K562 (cell line): ENCODE data around the gene RSBN1L. TPM values are rescaled to one million over a fixed set of nuclear protein-coding genes. Genes with fewer than 3 reads are reported as not detected.
A peak's percentile ranks its signal among the peaks of the same experiment; 100 is the strongest.

ENCODE experiments used
- FOXJ2 ChIP-seq: fragments of 200-800 bp; sonication (Bioruptor generic); IDR thresholded peaks from 2 replicates; pipeline ENCODE4 v1.6.1; 2016; ENCODE audit warnings: missing genetic modification characterization, missing compliant biosample characterization
- GATAD2B ChIP-seq: fragments of 450-650 bp; IDR thresholded peaks from 2 replicates; pipeline ENCODE4 v1.6.1; 2017; ENCODE audit warnings: mild to moderate bottlenecking, borderline replicate concordance
- HSF4 ChIP-seq: fragments of 250-450 bp; sonication (Bioruptor Pico); IDR thresholded peaks from 2 replicates; pipeline ENCODE4 v2.1.2; 2022; ENCODE audit warnings: mild to moderate bottlenecking, moderate library complexity, borderline replicate concordance
- KAT7 ChIP-seq: sonication (generic); formaldehyde crosslinking; IDR thresholded peaks from 2 replicates; pipeline ENCODE4 v1.8.0; 2022; ENCODE audit warnings: missing genetic modification reagents, mild to moderate bottlenecking, borderline replicate concordance
- KDM1A ChIP-seq, 2 experiments: fragments of 450-650 bp; IDR thresholded peaks; 2 replicates each; pipeline ENCODE4 v1.6.1; 2016; ENCODE audit warnings: mild to moderate bottlenecking in 2 of 2
- KHSRP ChIP-seq: fragments of 450-650 bp; IDR thresholded peaks from 2 replicates; pipeline ENCODE4 v1.6.1; 2017
- MEF2A ChIP-seq: IDR thresholded peaks from 2 replicates; pipeline ENCODE4 v1.6.1; 2011; ENCODE audit warnings: low read depth, mild to moderate bottlenecking, low read length, moderate library complexity; ENCODE audit not compliant: control insufficient read depth
- MTA2 ChIP-seq: fragments of 450-650 bp; IDR thresholded peaks from 2 replicates; pipeline ENCODE4 v1.6.1; 2016; ENCODE audit warnings: low read depth
- SMC3 ChIP-seq: conservative IDR thresholded peaks from 2 replicates; pipeline ENCODE4 v1.6.1; 2011; ENCODE audit warnings: low read depth, low read length, improper control_type of control experiment; ENCODE audit not compliant: insufficient read depth
- SRSF3 ChIP-seq: fragments of 200-400 bp; formaldehyde crosslinking; IDR thresholded peaks from 2 replicates; pipeline ENCODE4 v1.6.1; 2016; ENCODE audit warnings: mild to moderate bottlenecking, low read length, moderate library complexity; ENCODE audit not compliant: insufficient read depth
- TBL1XR1 ChIP-seq, 2 experiments: IDR thresholded peaks; 2 replicates each; pipeline ENCODE4 v1.6.1; 2012; ENCODE audit warnings: improper control_type of control experiment in 2 of 2, low read length in 2 of 2, mild to moderate bottlenecking in 1 of 2
- TOE1 ChIP-seq, 2 experiments: fragments of 450-650 bp in 1 of 2; sonication (generic) in 1 of 2; formaldehyde crosslinking in 1 of 2; IDR thresholded peaks; 2 replicates each; pipeline versions ENCODE4 v1.7.1 to v1.8.0; 2016 to 2022; ENCODE audit warnings: borderline replicate concordance in 2 of 2, mild to moderate bottlenecking in 2 of 2, antibody characterized with exemption in 1 of 2, inconsistent platforms in 1 of 2, low read depth in 1 of 2, missing genetic modification reagents in 1 of 2, moderate library complexity in 1 of 2
- ZNF124 ChIP-seq: sonication (generic); formaldehyde crosslinking; IDR thresholded peaks from 2 replicates; pipeline ENCODE4 v1.8.1; 2022; ENCODE audit warnings: missing genetic modification reagents
- ZNF212 ChIP-seq: fragments of 450-650 bp; formaldehyde crosslinking; IDR thresholded peaks from 2 replicates; pipeline ENCODE4 v1.4.0; 2020; ENCODE audit warnings: mild to moderate bottlenecking
- ZSCAN32 ChIP-seq: fragments of 450-650 bp; formaldehyde crosslinking; IDR thresholded peaks from 2 replicates; pipeline ENCODE4 v1.4.0; 2020; ENCODE audit warnings: mild to moderate bottlenecking, moderate library complexity
- polyA plus RNA-seq, 8 experiments: library from polyadenylated mRNA; depleted of rRNA in 4 of 8; stranded (reverse) in 5 of 8; unstranded in 3 of 8; fragments of >200 nt; fragmentation: Nextera tagmentation in 2 of 8; fragmentation: Illumina TruSeq in 1 of 8; extraction: Ambion mirVana in 2 of 8; extraction: Trizol in 1 of 8; gene quantifications; 2 replicates each; pipeline versions ENCODE4 v1.2.1 to v1.2.3, GENCODE V29; 2011 to 2014; ENCODE audit warnings: inconsistent platforms in 1 of 8, missing spikeins in 1 of 8
- total RNA-seq, 7 experiments: library from RNA; depleted of rRNA in 6 of 7; stranded (reverse); fragments of >200 nt in 6 of 7; fragmentation: Illumina TruSeq in 2 of 7; extraction: Trizol in 2 of 7; gene quantifications; 2 replicates each; pipeline versions ENCODE4 v1.2.1 to v1.2.3, GENCODE V29; 2011 to 2021; ENCODE audit warnings: low replicate concordance in 1 of 7
- TF ChIP-seq, protein P1 (sequence below), 3 experiments: IDR thresholded peaks in 2 of 3; conservative IDR thresholded peaks in 1 of 3; 2 replicates each; pipeline ENCODE4 v1.5.1; 2011 to 2012; ENCODE audit warnings: low read length in 3 of 3, mild to moderate bottlenecking in 3 of 3, control low read depth in 2 of 3, improper control_type of control experiment in 1 of 3, inconsistent platforms in 1 of 3, low read depth in 1 of 3, mixed read lengths in 1 of 3, moderate library complexity in 1 of 3; ENCODE audit not compliant: insufficient read depth in 2 of 3
- TF ChIP-seq, protein P2 (sequence below): fragments of 450-650 bp; IDR thresholded peaks from 2 replicates; pipeline ENCODE4 v1.6.1; 2016; ENCODE audit warnings: low read depth, mild to moderate bottlenecking, moderate library complexity
- TF ChIP-seq, protein P3 (sequence below), 2 experiments: fragments of 450-650 bp; formaldehyde crosslinking in 1 of 2; IDR thresholded peaks; 2 replicates each; pipeline versions ENCODE4 v1.4.0 to v1.6.1; 2014 to 2020; ENCODE audit warnings: mild to moderate bottlenecking in 2 of 2, borderline replicate concordance in 1 of 2, low read depth in 1 of 2

The RSBN1L gene
- total and polyA plus RNA-seq, 9 of the 15 experiments (the other 6 are each of a cell fraction or from before 2014, with no cell fraction given) = 6.2 to 35.2 (median 20.1) TPM

DNA sequence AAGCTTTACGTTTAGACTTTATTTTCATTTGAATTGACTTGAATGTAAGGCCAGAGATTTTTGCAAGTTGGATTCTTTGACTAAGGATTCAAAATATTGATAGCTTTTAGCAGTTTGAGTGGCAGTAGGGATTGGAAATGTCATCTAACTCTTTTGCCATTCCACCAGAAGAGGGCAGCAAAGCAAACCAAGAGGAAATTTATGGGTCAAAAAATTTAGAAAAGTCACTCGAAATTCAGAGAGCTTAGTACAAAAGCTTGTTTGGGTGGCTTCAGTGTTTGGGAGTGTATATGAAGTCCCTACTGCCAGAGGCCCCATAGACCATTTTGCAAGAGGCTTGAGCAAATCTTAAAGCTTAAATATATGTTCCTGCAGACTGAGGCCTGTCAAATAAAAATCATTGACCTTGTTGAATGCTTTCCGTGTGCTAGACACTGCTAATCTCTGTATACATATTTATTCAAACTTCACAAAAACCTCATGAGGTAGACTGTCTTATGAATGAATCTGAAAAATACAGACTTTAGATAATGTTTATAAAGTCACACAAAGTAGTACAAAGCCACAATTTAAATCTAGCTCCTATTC lies 44.6 kb upstream of the RSBN1L start (continued):
- TF ChIP-seq TBL1XR1 (IDR thresholded peaks at IDR 0.05; ENCODE audit: low read length in 2 of 2) = no peak
- TF ChIP-seq, protein P1, sequence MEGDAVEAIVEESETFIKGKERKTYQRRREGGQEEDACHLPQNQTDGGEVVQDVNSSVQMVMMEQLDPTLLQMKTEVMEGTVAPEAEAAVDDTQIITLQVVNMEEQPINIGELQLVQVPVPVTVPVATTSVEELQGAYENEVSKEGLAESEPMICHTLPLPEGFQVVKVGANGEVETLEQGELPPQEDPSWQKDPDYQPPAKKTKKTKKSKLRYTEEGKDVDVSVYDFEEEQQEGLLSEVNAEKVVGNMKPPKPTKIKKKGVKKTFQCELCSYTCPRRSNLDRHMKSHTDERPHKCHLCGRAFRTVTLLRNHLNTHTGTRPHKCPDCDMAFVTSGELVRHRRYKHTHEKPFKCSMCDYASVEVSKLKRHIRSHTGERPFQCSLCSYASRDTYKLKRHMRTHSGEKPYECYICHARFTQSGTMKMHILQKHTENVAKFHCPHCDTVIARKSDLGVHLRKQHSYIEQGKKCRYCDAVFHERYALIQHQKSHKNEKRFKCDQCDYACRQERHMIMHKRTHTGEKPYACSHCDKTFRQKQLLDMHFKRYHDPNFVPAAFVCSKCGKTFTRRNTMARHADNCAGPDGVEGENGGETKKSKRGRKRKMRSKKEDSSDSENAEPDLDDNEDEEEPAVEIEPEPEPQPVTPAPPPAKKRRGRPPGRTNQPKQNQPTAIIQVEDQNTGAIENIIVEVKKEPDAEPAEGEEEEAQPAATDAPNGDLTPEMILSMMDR (IDR thresholded peaks at IDR 0.05 in 2 of 3, conservative IDR thresholded peaks at IDR 0.05 in 1 of 3; ENCODE audit: insufficient read depth in 2 of 3, low read depth in 1 of 3, low read length in 3 of 3) = peak; percentile 53 to 84 (median 70); a peak in 5 of 6 replicates
- TF ChIP-seq TOE1 (IDR thresholded peaks at IDR 0.05; ENCODE audit: borderline replicate concordance) = no peak
- TF ChIP-seq TOE1 (CRISPR knock-in tag; IDR thresholded peaks at IDR 0.05; ENCODE audit: borderline replicate concordance, low read depth) = no peak
- peak; percentile 49; the same call in 1 of the 2 replicates for TF ChIP-seq SMC3
- TF ChIP-seq KDM1A (IDR thresholded peaks at IDR 0.05) = no peak
- TF ChIP-seq, protein P2, sequence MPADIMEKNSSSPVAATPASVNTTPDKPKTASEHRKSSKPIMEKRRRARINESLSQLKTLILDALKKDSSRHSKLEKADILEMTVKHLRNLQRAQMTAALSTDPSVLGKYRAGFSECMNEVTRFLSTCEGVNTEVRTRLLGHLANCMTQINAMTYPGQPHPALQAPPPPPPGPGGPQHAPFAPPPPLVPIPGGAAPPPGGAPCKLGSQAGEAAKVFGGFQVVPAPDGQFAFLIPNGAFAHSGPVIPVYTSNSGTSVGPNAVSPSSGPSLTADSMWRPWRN = no peak
- TF ChIP-seq MEF2A = no peak
- no peak for TF ChIP-seq KAT7 (CRISPR knock-in tag)
- TF ChIP-seq ZNF212 = no peak
- TF ChIP-seq FOXJ2 (tag) = no peak
- TF ChIP-seq MTA2 = no peak
- no peak for TF ChIP-seq HSF4 (CRISPR knock-in tag)
- TF ChIP-seq KHSRP = no peak
- TF ChIP-seq, protein P3, sequence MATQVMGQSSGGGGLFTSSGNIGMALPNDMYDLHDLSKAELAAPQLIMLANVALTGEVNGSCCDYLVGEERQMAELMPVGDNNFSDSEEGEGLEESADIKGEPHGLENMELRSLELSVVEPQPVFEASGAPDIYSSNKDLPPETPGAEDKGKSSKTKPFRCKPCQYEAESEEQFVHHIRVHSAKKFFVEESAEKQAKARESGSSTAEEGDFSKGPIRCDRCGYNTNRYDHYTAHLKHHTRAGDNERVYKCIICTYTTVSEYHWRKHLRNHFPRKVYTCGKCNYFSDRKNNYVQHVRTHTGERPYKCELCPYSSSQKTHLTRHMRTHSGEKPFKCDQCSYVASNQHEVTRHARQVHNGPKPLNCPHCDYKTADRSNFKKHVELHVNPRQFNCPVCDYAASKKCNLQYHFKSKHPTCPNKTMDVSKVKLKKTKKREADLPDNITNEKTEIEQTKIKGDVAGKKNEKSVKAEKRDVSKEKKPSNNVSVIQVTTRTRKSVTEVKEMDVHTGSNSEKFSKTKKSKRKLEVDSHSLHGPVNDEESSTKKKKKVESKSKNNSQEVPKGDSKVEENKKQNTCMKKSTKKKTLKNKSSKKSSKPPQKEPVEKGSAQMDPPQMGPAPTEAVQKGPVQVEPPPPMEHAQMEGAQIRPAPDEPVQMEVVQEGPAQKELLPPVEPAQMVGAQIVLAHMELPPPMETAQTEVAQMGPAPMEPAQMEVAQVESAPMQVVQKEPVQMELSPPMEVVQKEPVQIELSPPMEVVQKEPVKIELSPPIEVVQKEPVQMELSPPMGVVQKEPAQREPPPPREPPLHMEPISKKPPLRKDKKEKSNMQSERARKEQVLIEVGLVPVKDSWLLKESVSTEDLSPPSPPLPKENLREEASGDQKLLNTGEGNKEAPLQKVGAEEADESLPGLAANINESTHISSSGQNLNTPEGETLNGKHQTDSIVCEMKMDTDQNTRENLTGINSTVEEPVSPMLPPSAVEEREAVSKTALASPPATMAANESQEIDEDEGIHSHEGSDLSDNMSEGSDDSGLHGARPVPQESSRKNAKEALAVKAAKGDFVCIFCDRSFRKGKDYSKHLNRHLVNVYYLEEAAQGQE (IDR thresholded peaks at IDR 0.05; ENCODE audit: borderline replicate concordance) = peak; percentile 57; the same call in 1 of the 2 replicates
- TF ChIP-seq, protein P3 (CRISPR knock-in tag; IDR thresholded peaks at IDR 0.05; ENCODE audit: low read depth) = no peak
- TF ChIP-seq ZNF124 = no peak
- no peak for TF ChIP-seq ZSCAN32 (CRISPR knock-in tag)
- no peak for TF ChIP-seq SRSF3
- no peak for TF ChIP-seq GATAD2B
